GM12801 (cell line): ENCODE data around the gene NRDC.

Source experiments
- CTCF ChIP-seq: IDR thresholded peaks from one replicate; pipeline ENCODE4 v1.5.1; 2011; ENCODE audit warnings: control low read depth; ENCODE audit not compliant: insufficient read length; ENCODE audit errors: extremely low read depth

NRDC gene

DNA sequence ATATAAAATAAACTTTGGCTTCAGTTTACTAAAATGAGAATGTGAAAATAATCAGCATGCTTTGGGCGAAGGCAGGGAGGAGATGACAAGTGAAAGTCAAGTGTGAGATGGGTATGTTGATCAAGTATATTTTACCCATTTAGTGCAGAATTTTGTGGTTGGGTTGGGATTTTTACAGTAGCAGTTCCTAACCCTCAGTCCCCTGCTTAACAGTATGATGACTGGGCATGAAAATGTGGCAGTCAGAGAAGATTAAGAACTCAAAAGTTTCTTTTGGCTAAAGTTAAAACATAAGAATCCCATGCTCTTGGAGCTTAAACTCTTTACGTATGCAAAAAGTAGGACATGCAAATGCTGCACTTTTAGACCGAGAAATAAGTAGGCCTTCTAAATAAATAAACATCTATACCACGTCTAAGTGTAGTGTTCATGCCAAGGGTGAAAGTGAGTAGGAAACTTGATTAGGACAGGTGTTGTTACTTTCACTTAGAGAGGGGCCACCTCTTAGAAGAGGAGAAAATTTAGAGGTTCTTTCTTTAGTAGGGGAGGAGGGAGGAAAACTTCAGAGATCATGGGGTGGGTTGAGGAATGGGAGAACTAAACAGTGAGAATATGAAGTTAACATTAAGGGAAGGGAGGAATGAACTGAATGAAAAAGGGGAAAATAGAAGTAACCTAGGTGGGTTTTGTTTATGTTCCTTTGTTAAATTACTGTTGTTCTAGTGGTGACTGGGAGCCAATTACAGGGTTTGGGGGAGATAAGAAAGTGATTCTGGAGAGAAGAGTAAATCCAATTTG lies 133.8 kb downstream of the NRDC start:
- TF ChIP-seq CTCF, result no peak

DNA sequence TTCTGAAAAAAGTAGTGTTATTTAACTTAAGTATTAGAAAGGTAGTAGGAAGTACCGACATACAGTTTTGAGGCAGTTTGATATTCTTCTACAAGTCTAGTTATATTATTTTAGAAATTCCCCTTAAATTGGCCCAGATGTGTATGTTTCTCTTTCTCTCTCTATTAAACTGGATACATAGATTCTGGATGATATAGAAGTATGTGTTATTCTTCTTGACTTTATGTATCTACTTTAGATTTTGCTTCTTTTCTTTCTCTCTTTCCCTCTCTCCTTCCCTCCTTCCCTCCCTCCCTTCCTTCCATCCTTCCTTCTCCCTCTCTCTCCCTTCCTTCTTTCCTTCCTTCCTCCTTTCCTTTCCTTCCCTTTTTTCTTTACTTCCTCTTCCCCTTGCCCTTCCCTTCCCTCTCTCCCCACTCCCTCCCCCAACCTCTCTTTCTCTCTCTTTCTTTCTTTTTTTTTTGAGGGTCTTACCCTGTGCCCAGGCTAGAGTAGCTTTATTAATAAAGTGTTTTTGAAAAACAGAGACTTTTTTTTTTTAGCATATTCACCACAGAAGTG lies 137.3 kb downstream of the NRDC start:
- no peak for TF ChIP-seq CTCF

- TF ChIP-seq CTCF, result no peak
Observed at GRCh38 chr1:51740652-51741051, 137.9 kb downstream of the NRDC start.
